ENCODE data around the gene TRERF1.
"Not testable (repeated sequence)": the region's sequence is repeated elsewhere in the genome, so short reads cannot be mapped to it uniquely, and the experiment has no call there.

Gene TRERF1

DNA sequence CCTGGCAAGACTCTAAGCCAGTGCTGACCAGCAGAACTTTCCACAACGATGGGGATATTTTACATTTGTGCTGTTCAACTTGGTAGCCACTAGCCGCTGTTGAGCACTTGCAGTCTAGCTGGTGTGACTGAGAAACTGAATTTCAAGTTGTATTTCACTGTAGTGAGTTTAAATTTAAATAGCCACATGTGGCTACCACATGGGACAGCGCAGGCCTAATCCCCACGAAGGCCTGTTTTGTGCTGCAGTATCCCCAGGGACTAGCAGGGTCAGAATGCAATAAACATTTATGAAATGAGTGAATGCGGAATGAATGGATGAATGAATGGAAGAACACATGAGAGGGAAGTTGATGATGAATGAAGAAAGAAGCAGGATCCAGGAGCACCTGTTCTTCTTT is 115.8 kb downstream of the TRERF1 start:
- DNase-seq (ENCODE audit: low spot score), result no peak

DNA sequence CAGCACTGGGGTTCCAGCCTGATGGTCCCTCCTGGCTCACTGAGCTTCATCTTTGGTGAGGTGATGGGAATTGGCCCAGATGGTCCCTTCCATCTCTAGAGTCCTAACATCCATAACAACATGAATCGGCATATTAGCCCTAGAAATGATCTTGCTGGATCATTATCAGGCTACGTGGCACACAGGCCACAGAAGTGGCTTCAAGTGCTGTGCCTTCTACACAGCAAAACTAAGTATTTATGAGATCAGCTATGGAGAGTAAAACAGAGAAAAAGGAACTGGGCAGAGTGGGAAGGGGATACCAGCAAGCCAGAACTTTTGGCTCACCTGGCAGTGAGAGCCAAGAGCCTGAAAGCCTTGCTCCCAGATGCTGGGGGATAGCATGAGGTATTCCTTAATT is 116.9 kb downstream of the TRERF1 start:
- DNase-seq (ENCODE audit: low spot score), result no peak

- DNase-seq (ENCODE audit: low spot score), result no peak
Measured at GRCh38 chr6:42333612-42334011, 118.1 kb downstream of the TRERF1 start.

GRCh38 chr6:42332916-42333315 is 118.8 kb downstream of the TRERF1 start:
- no peak for DNase-seq (ENCODE audit: low spot score)

GRCh38 chr6:42331019-42331418 is 120.7 kb downstream of the TRERF1 start:
- no peak for DNase-seq (ENCODE audit: low spot score)

- DNase-seq (ENCODE audit: low spot score), result no peak
Measured at GRCh38 chr6:42326248-42326647, 125.5 kb downstream of the TRERF1 start.

- not testable (repeated sequence) for DNase-seq (ENCODE audit: low spot score)
Measured at GRCh38 chr6:42324656-42325324, 126.9 kb downstream of the TRERF1 start.

GRCh38 chr6:42322676-42323075 is 129.1 kb downstream of the TRERF1 start:
- no peak for DNase-seq (ENCODE audit: low spot score)

DNA sequence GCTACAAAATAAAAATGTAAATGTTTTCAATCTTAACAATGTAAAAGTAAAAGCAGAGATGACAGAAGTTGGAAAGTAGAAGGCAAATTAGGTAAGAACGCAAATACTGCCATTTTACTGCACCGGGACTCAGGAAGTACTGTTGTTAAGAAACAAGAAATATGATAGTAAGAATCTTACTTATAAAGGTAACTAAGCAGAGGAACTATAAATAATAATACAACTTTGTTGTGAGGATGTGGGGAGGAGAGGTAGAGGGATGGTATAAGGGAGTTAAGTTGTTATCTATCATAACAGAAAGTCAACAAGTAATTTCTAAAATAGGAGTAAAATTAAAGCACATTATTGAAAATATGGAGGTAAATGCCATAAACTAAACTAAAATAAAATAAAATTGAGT is 129.8 kb downstream of the TRERF1 start:
- DNase-seq (ENCODE audit: low spot score), result no peak

DNA sequence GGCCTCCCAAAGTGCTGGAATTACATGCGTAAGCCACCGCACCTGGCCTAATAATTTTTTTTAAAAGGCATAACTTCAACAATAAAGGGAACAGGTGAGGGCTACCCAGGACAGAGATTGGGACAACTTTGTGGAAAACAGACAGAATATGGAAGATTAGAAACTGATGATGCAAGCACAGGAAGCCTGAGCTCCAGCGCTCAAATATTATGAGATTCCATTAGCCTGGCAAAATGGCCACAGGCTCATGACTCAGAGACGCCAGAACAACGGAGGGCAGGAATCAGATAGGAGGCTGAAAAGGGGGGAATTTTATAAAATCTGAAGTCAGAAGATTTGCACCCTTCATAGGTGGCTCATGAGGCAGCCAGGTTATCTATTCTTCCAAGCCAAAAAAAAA is 131.0 kb downstream of the TRERF1 start:
- no peak for DNase-seq (ENCODE audit: low spot score)

DNA sequence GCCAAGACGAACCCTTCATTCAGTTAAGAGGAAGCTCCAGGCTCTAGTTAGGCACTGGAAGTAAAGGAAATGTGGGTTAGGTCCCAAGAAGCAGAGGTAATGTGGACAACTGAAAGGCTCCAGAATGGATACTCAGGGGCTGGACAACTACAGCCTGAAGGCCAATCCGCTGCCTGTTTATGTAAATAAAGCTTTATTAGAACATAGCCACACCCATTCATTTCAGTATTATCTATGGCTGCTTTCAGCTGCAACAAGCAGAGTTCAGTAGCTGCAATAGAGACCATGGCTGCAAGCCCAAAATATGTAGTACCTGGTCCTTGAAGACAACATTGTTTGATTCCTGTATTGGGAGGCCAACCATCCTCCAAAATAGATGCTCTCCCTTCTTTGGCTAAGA is 133.2 kb downstream of the TRERF1 start:
- DNase-seq (ENCODE audit: low spot score), result no peak

DNA sequence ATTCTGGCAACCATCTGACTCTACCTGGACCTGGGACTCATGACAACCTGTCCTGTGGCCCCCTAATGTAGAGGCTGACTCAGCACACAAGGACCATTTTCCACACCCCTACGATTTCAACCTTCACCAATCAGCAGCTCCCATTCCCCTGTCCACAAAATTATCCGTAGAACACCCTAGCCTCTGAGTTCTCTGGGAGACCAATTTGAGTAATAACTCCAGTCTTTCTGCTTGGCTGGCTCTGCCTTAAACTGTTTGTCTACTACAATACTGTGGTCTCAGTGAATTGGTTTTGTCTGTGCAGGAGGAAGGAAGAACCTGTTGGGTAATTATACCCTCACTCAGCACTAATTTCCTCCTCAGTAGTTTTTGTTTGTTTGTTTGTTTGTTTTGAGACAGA is 134.7 kb downstream of the TRERF1 start:
- DNase-seq (ENCODE audit: low spot score), result no peak

GRCh38 chr6:42315991-42316970 is 135.4 kb downstream of the TRERF1 start:
- no peak for DNase-seq (ENCODE audit: low spot score)

DNA sequence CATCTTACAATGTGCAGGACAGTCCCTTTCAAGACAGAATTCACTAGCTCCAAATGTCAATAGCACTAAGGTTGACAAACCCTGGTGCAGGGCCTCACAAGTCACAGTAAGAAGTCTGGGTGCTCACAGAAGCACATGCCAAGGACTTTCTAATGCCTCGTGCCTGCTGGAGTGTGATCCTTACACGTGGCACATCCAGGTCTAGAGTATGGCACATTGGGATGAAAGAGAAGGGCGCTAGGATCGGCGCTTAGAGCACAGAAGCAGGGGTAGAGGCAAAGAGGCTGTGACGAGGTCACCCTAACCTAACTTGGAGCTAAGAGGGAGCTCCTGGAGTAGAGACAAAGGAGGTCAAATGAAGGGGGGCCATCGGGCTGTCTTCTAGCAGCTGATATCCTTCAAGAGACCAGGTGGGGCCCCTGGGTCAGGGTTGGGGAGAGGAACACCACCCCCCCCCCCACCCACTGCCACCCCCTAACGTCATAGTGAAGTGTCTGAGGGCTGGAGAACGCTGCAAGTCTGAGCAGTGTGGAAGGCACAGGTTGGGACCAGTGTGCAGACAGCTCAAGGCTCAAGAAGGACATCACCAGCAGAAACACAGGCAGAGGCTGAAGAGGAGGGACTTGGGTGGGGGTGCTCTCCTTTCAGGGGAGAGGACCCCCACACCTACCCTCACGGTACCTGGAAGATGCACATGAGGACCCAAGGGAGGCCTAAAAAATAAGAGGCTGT is 136.3 kb downstream of the TRERF1 start:
- DNase-seq (ENCODE audit: low spot score), result no peak

- DNase-seq (ENCODE audit: low spot score), result no peak
Measured at GRCh38 chr6:42314571-42315258, 137.0 kb downstream of the TRERF1 start.

GRCh38 chr6:42313941-42314570 is 137.7 kb downstream of the TRERF1 start:
- DNase-seq (ENCODE audit: low spot score), result no peak

DNA sequence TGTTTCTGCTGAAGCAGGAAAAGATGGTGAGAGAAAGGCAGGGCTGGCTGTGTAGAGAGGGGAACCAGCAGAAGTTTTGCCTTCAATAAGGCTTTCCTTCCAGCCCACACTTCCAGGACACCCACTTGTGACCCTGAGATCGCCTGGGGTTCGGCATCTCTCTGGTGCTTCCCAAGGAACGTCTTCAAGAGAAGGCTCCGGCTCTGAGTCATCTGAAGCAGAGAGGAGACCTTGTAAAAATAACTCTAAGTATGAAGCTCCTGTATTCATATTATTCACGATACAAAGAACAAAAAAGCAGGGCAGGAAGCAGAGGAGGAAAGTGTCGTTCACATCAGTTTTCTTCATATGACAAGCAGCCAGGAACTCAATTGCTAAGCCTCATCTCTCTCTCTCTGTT is 138.7 kb downstream of the TRERF1 start:
- no peak for DNase-seq (ENCODE audit: low spot score)

DNA sequence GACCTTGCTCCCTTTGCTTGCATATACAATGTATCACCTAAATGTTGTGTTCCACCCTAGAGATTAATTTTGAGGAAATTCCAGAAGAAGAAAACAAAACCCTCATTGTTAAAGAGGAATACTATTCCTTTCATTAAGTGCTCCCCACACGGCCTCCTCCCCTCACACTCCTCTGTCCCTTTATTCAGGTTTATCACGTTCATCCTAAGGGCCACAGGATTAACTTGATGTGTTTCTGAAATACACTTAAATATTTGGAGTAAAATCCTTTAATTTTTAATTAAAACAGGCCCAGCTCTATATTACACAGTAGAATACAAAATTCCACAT is 144.6 kb downstream of the TRERF1 start:
- DNase-seq (ENCODE audit: low spot score), result no peak

- no peak for DNase-seq (ENCODE audit: low spot score)
Measured at GRCh38 chr6:42306439-42307140, 145.1 kb downstream of the TRERF1 start.

GRCh38 chr6:42304053-42304712 is 147.5 kb downstream of the TRERF1 start:
- no peak for DNase-seq (ENCODE audit: low spot score)

GRCh38 chr6:42302411-42302810 is 149.3 kb downstream of the TRERF1 start:
- no peak for DNase-seq (ENCODE audit: low spot score)
